ENCODE data around the gene U2AF2. TPM values are rescaled to one million over a fixed set of nuclear protein-coding genes. Genes with fewer than 3 reads are reported as not detected.
A peak's percentile ranks its signal among the peaks of the same experiment; 100 is the strongest.

Gene U2AF2
- total RNA-seq, 2 experiments from 2014 or later, result 211 to 264 TPM

- peaks cover 40% of the 10 kb centered on the region for H3K4me1 ChIP-seq (ENCODE audit: insufficient read depth, low read length, poor library complexity, severe bottlenecking)
- H3K27ac ChIP-seq (ENCODE audit: low read depth, low read length, poor library complexity, severe bottlenecking), result peak overlapping the region; percentile 90
- H3K9me3 ChIP-seq (ENCODE audit: low read length), result no peaks in the 10 kb centered on the region
- BruUV-seq (replicated peaks), result no TSS peak
- H3K36me3 ChIP-seq (ENCODE audit: insufficient read depth, low read length), result peaks cover 63% of the 10 kb centered on the region
- POLR2A ChIA-PET, result no interaction called here
- no peaks in the 10 kb centered on the region for H4K20me1 ChIP-seq (ENCODE audit: insufficient read depth, low read length)
- intact Hi-C loops (cut with micrococcal nuclease; ENCODE audit: unreplicated experiment), result no loop called here
- no peaks in the 10 kb centered on the region for H3K9me2 ChIP-seq (ENCODE audit: insufficient read depth, low read length)
- DNase-seq (ENCODE audit: low spot score), result no peak
- H3K4me3 ChIP-seq (ENCODE audit: low read depth, low read length, poor library complexity, severe bottlenecking), result peak overlapping the region; percentile 72
- no peak overlapping the region for H2AFZ ChIP-seq (ENCODE audit: low read length)
- peak overlapping the region; percentile 98 for H3K4me2 ChIP-seq (ENCODE audit: low read length)
- TF ChIP-seq, protein P1, sequence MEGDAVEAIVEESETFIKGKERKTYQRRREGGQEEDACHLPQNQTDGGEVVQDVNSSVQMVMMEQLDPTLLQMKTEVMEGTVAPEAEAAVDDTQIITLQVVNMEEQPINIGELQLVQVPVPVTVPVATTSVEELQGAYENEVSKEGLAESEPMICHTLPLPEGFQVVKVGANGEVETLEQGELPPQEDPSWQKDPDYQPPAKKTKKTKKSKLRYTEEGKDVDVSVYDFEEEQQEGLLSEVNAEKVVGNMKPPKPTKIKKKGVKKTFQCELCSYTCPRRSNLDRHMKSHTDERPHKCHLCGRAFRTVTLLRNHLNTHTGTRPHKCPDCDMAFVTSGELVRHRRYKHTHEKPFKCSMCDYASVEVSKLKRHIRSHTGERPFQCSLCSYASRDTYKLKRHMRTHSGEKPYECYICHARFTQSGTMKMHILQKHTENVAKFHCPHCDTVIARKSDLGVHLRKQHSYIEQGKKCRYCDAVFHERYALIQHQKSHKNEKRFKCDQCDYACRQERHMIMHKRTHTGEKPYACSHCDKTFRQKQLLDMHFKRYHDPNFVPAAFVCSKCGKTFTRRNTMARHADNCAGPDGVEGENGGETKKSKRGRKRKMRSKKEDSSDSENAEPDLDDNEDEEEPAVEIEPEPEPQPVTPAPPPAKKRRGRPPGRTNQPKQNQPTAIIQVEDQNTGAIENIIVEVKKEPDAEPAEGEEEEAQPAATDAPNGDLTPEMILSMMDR (conservative IDR thresholded peaks at IDR 0.05; ENCODE audit: low read length), result no peak
- TF ChIP-seq EZH2phosphoT487 (IDR thresholded peaks at IDR 0.05; ENCODE audit: borderline replicate concordance, low read depth, low read length), result no peak
- CTCF ChIA-PET (ENCODE audit: unreplicated experiment), result no interaction called here
- H3K79me2 ChIP-seq (ENCODE audit: insufficient read depth, low read depth, low read length), result peaks cover 40% of the 10 kb centered on the region
Measured at GRCh38 chr19:55648585-55649267, 6.1 kb upstream of the U2AF2 start.

- Histone ChIP-seq H3K36me3 (ENCODE audit: insufficient read depth, low read length) (peaks cover 56% of the 10 kb centered on the region), H3K9me2 (ENCODE audit: insufficient read depth, low read length) (no peaks in the 10 kb centered on the region), H3K4me2 (ENCODE audit: low read length) (peak overlapping the region; percentile 98), H2AFZ (ENCODE audit: low read length) (no peak overlapping the region), H3K4me1 (ENCODE audit: insufficient read depth, low read length, poor library complexity, severe bottlenecking) (peaks cover 40% of the 10 kb centered on the region), H3K27ac (ENCODE audit: low read depth, low read length, poor library complexity, severe bottlenecking) (peak overlapping the region; percentile 90), H3K79me2 (ENCODE audit: insufficient read depth, low read depth, low read length) (peaks cover 33% of the 10 kb centered on the region), H4K20me1 (ENCODE audit: insufficient read depth, low read length) (no peaks in the 10 kb centered on the region), H3K4me3 (ENCODE audit: low read depth, low read length, poor library complexity, severe bottlenecking) (peak overlapping the region; percentile 72), H3K9me3 (ENCODE audit: low read length) (no peaks in the 10 kb centered on the region)
- no peak for DNase-seq (ENCODE audit: low spot score)
- ChIA-PET CTCF (ENCODE audit: unreplicated experiment) (no interaction called here), POLR2A (no interaction called here)
- intact Hi-C loops (cut with micrococcal nuclease; ENCODE audit: unreplicated experiment), result no loop called here
- TF ChIP-seq EZH2phosphoT487 (IDR thresholded peaks at IDR 0.05; ENCODE audit: borderline replicate concordance, low read depth, low read length), result no peak
- TF ChIP-seq, protein P1 (conservative IDR thresholded peaks at IDR 0.05; ENCODE audit: low read length), result no peak
- no TSS peak for BruUV-seq (replicated peaks)
Measured at GRCh38 chr19:55649268-55650125, 5.3 kb upstream of the U2AF2 start.

GRCh38 chr19:55650126-55650557, 4.7 kb upstream of the U2AF2 start:
- intact Hi-C loops (cut with micrococcal nuclease; ENCODE audit: unreplicated experiment), result no loop called here
- H3K4me2 ChIP-seq (ENCODE audit: low read length), result no peak overlapping the region

More at GRCh38 chr19:55650126-55650557, 4.7 kb upstream of the U2AF2 start:
- no peak overlapping the region for H3K4me3 ChIP-seq (ENCODE audit: low read depth, low read length, poor library complexity, severe bottlenecking)
- no peaks in the 10 kb centered on the region for H3K9me3 ChIP-seq (ENCODE audit: low read length)
- peaks cover 49% of the 10 kb centered on the region for H3K36me3 ChIP-seq (ENCODE audit: insufficient read depth, low read length)
- no TSS peak for BruUV-seq (replicated peaks)
- no peaks in the 10 kb centered on the region for H4K20me1 ChIP-seq (ENCODE audit: insufficient read depth, low read length)
- H3K4me1 ChIP-seq (ENCODE audit: insufficient read depth, low read length, poor library complexity, severe bottlenecking), result peaks cover 34% of the 10 kb centered on the region
- peaks cover 26% of the 10 kb centered on the region for H3K79me2 ChIP-seq (ENCODE audit: insufficient read depth, low read depth, low read length)
- ChIA-PET POLR2A (no interaction called here), CTCF (ENCODE audit: unreplicated experiment) (no interaction called here)
- no peak overlapping the region for H3K27ac ChIP-seq (ENCODE audit: low read depth, low read length, poor library complexity, severe bottlenecking)
- H2AFZ ChIP-seq (ENCODE audit: low read length), result no peak overlapping the region
- TF ChIP-seq, protein P1 (conservative IDR thresholded peaks at IDR 0.05; ENCODE audit: low read length), result no peak
- no peak for TF ChIP-seq EZH2phosphoT487 (IDR thresholded peaks at IDR 0.05; ENCODE audit: borderline replicate concordance, low read depth, low read length)
- H3K9me2 ChIP-seq (ENCODE audit: insufficient read depth, low read length), result no peaks in the 10 kb centered on the region
- DNase-seq (ENCODE audit: low spot score), result no peak

Data from OCI-LY7 (cell line).